GOT3 (cell line): ENCODE measurements around the gene HRH4.

Experiments
- DNase-seq: peaks from one replicate; lab custom pipeline; 2025; ENCODE audit warnings: mixed read lengths; lab: John Stamatoyannopoulos, UW

Gene HRH4

DNA sequence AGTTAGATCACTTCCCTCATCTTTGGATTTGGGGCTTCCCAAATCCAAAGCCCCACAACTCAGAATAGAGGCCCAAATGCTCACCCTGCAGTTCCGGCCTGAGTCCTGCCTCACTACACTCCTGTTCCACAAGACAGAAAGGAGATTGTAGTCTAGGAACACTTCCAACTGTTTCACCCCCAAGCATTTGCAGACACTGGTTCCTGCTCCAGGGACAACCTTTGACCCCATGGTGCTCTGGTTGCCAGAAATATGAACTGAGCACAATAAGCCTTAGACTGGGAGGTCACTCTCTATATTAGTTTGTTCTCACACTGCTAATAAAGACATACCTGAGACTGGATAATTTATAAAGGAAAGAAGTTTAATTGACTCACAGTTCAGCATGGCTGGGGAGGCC is 49.0 kb downstream of the HRH4 start:
- DNase-seq = no peak

DNA sequence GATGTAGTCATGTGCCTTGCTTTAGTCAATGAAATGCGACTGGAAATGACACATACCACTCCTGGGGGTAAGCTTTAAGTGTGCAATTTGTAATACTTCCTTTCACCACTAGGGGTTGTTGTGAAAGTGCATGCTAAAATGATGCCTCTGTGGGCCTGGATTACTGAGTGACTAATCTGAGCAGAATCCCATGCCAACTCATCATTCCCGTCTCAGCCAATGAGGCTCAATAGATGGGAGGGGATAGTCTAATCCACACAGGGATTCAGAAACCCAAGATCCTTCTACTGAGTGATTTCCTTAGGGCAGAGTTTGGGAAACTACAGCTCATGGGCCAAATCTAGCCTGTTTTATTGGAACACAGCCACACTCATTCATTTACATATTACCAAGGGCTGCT is 54.0 kb downstream of the HRH4 start:
- DNase-seq = no peak

DNA sequence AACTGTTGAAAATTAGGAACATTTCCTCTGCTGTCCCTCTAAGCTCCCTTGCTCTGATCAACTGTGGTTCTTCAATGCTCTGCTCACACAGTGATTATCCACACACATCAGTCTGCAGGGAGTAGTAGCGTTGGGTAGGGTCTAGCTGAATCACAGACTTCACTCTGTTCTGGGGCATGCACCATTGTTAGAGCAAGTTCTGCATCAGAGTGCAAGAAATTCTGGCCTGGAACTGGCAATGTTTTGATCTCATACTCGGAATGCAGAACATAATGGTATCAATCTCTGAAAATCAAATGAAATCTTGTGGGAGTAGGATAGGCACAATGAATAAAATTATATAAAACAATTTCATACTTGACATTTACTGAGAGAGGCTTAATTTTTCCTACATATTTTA is 55.3 kb downstream of the HRH4 start:
- DNase-seq = no peak

DNA sequence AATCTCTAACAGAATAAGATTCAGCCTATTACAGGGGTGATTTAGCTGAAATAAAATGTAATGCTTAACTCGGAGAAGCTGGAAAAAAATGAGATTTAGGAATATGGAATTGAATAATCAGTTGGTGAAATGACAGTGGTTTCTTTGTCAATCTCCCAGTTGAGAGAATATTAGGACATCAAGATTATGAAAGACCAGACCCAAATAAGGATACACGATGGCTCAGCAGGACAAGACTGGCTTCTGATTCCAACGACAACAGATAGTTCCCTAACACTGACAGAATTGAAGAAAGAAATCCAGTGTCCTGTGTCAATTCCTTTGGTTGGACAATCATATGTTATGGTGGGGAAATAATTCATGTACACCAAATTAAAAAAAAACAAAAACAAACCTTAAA is 55.8 kb downstream of the HRH4 start:
- no peak for DNase-seq

DNA sequence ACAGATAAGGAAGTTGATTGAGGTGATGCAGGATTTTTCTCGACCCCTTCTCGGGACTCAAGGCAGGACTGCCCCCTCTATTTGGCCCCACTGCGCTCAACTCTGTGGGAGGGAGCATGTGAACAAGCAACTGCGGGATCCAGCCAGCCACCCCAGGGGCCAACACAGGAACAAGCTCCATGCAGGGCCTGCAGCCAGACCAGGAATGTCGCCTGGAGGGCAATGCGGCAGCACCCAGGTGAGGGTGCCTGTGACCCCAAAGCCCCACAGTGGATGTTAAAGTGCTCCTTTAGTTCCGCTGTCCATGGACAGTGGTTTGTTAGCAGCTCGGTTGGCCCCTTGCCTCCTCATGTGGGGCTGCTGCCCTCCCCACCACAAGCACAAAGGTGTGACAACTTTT is 57.1 kb downstream of the HRH4 start:
- no peak for DNase-seq

DNA sequence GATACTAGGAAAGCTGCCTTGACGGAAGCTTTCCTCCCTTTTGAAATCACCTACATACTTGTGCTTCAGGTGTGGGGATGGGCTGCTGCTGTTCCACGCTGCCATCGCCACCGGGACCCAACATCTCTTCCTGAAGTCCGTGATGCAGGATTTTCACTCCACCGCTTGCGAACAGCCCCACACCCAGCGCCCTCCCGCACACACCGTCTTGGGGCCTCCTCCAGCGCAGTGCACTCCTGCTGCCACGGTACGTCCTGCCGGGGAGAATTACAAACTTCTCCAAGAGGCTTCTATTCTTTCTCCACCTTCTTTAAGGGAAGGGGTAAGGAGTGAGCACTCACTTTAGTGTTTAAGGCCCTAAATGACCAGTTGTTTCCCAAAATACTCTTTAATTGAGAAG is 58.2 kb downstream of the HRH4 start:
- no peak for DNase-seq
